OCI-LY7 (cell line): ENCODE measurements around the gene TRIM27.
"Not testable (repeated sequence)": the region's sequence is repeated elsewhere in the genome, so short reads cannot be mapped to it uniquely, and the experiment has no call there.

Experiments used
- EZH2phosphoT487 ChIP-seq: fragments of 200-600 bp; sonication (generic); IDR thresholded peaks from 2 replicates; pipeline ENCODE4 v1.6.1; 2018; ENCODE audit warnings: low read depth, borderline replicate concordance, mild to moderate bottlenecking, mixed run types, antibody characterized with exemption, low read length, moderate library complexity, mixed read lengths
- TF ChIP-seq, protein P1 (sequence below): fragments of 200-600 bp; sonication (generic); conservative IDR thresholded peaks from 2 replicates; pipeline ENCODE4 v1.5.1; 2014; ENCODE audit warnings: mild to moderate bottlenecking, antibody characterized with exemption, low read length, moderate library complexity, mixed read lengths

DNA sequence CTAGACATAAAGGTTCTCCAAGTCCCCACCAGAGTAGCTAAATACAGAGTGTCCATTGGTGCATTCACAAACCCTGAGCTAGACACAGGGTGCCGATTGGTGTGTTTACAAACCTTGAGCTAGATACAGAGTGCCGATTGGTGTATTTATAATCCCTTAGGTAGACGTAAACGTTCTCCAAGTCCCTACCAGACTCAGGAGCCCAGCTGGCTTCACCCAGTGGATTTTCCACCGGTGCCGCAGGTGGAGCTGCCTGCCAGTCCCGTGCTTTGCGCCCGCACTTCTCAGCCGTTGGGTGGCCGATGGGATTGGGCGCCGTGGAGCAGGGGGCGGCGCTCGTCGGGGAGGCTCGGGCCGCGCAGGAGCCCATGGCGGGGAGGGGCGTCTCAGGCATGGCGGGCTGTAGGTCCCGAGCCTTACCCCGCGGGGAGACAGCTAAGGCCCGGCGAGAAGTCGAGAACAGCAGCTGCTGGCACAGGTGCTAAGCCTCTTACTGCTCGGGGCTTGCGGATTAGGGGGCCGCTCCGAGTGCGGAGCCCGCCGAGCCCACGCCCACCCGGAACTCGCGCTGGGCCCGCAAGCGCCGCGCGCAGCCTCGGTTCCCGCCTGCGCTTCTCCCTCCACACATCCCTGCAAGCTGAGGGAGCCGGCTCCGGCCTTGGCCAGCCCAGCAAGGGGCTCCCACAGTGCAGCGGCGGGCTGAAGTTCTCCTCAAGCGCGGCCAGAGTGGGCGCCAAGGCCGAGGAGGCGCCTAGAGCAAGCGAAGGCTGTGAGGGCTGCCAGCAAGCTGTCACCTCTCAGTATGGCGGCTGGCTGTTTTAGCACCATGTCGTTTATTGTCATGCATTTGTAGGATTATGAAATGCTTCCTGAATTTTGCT is 57.3 kb downstream of the TRIM27 start:
- TF ChIP-seq, protein P1, sequence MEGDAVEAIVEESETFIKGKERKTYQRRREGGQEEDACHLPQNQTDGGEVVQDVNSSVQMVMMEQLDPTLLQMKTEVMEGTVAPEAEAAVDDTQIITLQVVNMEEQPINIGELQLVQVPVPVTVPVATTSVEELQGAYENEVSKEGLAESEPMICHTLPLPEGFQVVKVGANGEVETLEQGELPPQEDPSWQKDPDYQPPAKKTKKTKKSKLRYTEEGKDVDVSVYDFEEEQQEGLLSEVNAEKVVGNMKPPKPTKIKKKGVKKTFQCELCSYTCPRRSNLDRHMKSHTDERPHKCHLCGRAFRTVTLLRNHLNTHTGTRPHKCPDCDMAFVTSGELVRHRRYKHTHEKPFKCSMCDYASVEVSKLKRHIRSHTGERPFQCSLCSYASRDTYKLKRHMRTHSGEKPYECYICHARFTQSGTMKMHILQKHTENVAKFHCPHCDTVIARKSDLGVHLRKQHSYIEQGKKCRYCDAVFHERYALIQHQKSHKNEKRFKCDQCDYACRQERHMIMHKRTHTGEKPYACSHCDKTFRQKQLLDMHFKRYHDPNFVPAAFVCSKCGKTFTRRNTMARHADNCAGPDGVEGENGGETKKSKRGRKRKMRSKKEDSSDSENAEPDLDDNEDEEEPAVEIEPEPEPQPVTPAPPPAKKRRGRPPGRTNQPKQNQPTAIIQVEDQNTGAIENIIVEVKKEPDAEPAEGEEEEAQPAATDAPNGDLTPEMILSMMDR: not testable (repeated sequence)
- not testable (repeated sequence) for TF ChIP-seq EZH2phosphoT487
